GM12891 (cell line): ENCODE results near the gene CHPT1. TPM values are rescaled to one million over a fixed set of nuclear protein-coding genes. Genes with fewer than 3 reads are reported as not detected.
A peak's percentile ranks its signal among the peaks of the same experiment; 100 is the strongest.
"Not testable (repeated sequence)": the region's sequence is repeated elsewhere in the genome, so short reads cannot be mapped to it uniquely, and the experiment has no call there.

Experiments used
- DNase-seq: peaks from one replicate; pipeline ENCODE4 v3.0.0; 2011; ENCODE audit warnings: low spot score; ENCODE audit not compliant: insufficient read length
- FAIRE-seq: peaks from 2 replicates; lab custom pipeline; 2011; peaks lifted over from hg19 to GRCh38; lab: Jason Lieb, UNC
- PAX5 ChIP-seq: IDR thresholded peaks from 2 replicates; pipeline ENCODE4 v1.6.1; 2011; ENCODE audit warnings: low read length, moderate library complexity, mild to moderate bottlenecking; ENCODE audit not compliant: insufficient read depth, severe bottlenecking
- POLR2A ChIP-seq: IDR thresholded peaks from 2 replicates; pipeline ENCODE4 v1.6.1; 2011; ENCODE audit warnings: low read depth, low read length, control low read depth
- POLR2AphosphoS5 ChIP-seq: IDR thresholded peaks from 2 replicates; pipeline ENCODE4 v1.6.1; 2011; ENCODE audit warnings: low read depth, low read length, control low read depth
- POU2F2 ChIP-seq: IDR thresholded peaks from 2 replicates; pipeline ENCODE4 v1.6.1; 2011; ENCODE audit warnings: low read depth, mild to moderate bottlenecking, control low read depth, low read length, moderate library complexity
- SPI1 ChIP-seq: IDR thresholded peaks from 2 replicates; pipeline ENCODE4 v1.6.1; 2011; ENCODE audit warnings: low read depth, low read length, control low read depth
- TAF1 ChIP-seq: IDR thresholded peaks from 2 replicates; pipeline ENCODE4 v1.6.1; 2011; ENCODE audit warnings: low read depth, low read length, control low read depth
- polyA plus RNA-seq: library from polyadenylated mRNA; unstranded; fragments of >200 nt; gene quantifications from one replicate; pipeline ENCODE4 v1.2.1, GENCODE V29; 2012; ENCODE audit warnings: low read depth, missing spikeins, inconsistent platforms; ENCODE audit not compliant: missing spikeins

The CHPT1 gene
- 2.2 TPM for polyA plus RNA-seq

- FAIRE-seq (peak; percentile 47), DNase-seq (peak; percentile 64)
- TF ChIP-seq POLR2AphosphoS5: no peak
- TF ChIP-seq POU2F2: no peak
- TF ChIP-seq SPI1: no peak
- TF ChIP-seq TAF1: no peak
- TF ChIP-seq POLR2A: no peak
- TF ChIP-seq PAX5: no peak
Measured at GRCh38 chr12:101697197-101697929, at the start of gene CHPT1. CHPT1 (plus strand) TSS chr12:101697640; CDS start chr12:101697862, 222 bp downstream.

- TF ChIP-seq SPI1: no peak
- TF ChIP-seq POU2F2: no peak
- TF ChIP-seq POLR2A: no peak
- no peak for TF ChIP-seq TAF1
- TF ChIP-seq PAX5: no peak
- TF ChIP-seq POLR2AphosphoS5: no peak
Measured at GRCh38 chr12:101647711-101648110, 49.7 kb upstream of the CHPT1 start.

GRCh38 chr12:101648195-101648594 is 49.2 kb upstream of the CHPT1 start:
- FAIRE-seq (peak; percentile 35), DNase-seq (no peak)
- TF ChIP-seq SPI1 (peak; percentile 58), POLR2A (no peak), POLR2AphosphoS5 (no peak), TAF1 (no peak)

More at GRCh38 chr12:101647711-101648110, 49.7 kb upstream of the CHPT1 start:
- FAIRE-seq: no peak
- DNase-seq: no peak

- FAIRE-seq (no peak), DNase-seq (no peak)
- TF ChIP-seq SPI1: no peak
- no peak for TF ChIP-seq POU2F2
- no peak for TF ChIP-seq PAX5
- no peak for TF ChIP-seq TAF1
Measured at GRCh38 chr12:101650346-101651117, 46.9 kb upstream of the CHPT1 start.

GRCh38 chr12:101653030-101653429 is 44.4 kb upstream of the CHPT1 start:
- no peak for TF ChIP-seq PAX5
- TF ChIP-seq TAF1: no peak
- no peak for TF ChIP-seq SPI1
- TF ChIP-seq POLR2A: no peak
- no peak for TF ChIP-seq POU2F2
- no peak for TF ChIP-seq POLR2AphosphoS5
- DNase-seq: no peak
- FAIRE-seq: no peak

- DNase-seq (no peak), FAIRE-seq (no peak)
- TF ChIP-seq TAF1 (no peak), SPI1 (no peak), POLR2AphosphoS5 (no peak), PAX5 (no peak), POLR2A (no peak), POU2F2 (no peak)
Measured at GRCh38 chr12:101653503-101653902, 43.9 kb upstream of the CHPT1 start.

GRCh38 chr12:101654442-101654841 is 43.0 kb upstream of the CHPT1 start:
- FAIRE-seq (no peak), DNase-seq (no peak)
- TF ChIP-seq TAF1 (no peak), SPI1 (no peak), PAX5 (no peak), POLR2A (no peak), POU2F2 (no peak), POLR2AphosphoS5 (no peak)

GRCh38 chr12:101655393-101655792 is 42.0 kb upstream of the CHPT1 start:
- DNase-seq (no peak), FAIRE-seq (no peak)
- TF ChIP-seq PAX5: no peak
- no peak for TF ChIP-seq SPI1
- TF ChIP-seq TAF1: no peak
- no peak for TF ChIP-seq POLR2A
- no peak for TF ChIP-seq POLR2AphosphoS5
- no peak for TF ChIP-seq POU2F2

GRCh38 chr12:101660662-101661061 is 36.8 kb upstream of the CHPT1 start:
- not testable (repeated sequence) for FAIRE-seq, DNase-seq

GRCh38 chr12:101663298-101663697 is 34.1 kb upstream of the CHPT1 start:
- DNase-seq: no peak
- TF ChIP-seq POU2F2 (no peak), SPI1 (no peak), PAX5 (no peak), POLR2AphosphoS5 (no peak), POLR2A (no peak), TAF1 (no peak)
- no peak for FAIRE-seq
